ENCODE measurements around the gene IGF1R. TPM values are rescaled to one million over a fixed set of nuclear protein-coding genes. Genes with fewer than 3 reads are reported as not detected.

Gene IGF1R
- total RNA-seq, 1 experiment from 2014 or later: 16.3 TPM

- ChIA-PET CTCF (no interaction called here), POLR2A (no interaction called here), RAD21 (ENCODE audit: low non-redundant PET in 1 of 2, low total read pairs in 2 of 2, uncharacterized antibody in 2 of 2, unreplicated experiment in 2 of 2) (no interaction called here)
- no peak for TF ChIP-seq JUND (IDR thresholded peaks at IDR 0.05)
- no peak for TF ChIP-seq ZNF274 (IDR thresholded peaks at IDR 0.05; ENCODE audit: low read depth, low read length)
- TF ChIP-seq CTCF (IDR thresholded peaks at IDR 0.05 in 2 of 3, conservative IDR thresholded peaks at IDR 0.05 in 1 of 3; ENCODE audit: borderline replicate concordance in 1 of 3, insufficient read depth in 1 of 3, low read depth in 2 of 3, low read length in 2 of 3): no peak
- TF ChIP-seq EZH2 (IDR thresholded peaks at IDR 0.05): no peak
- no peak for TF ChIP-seq SIN3A (IDR thresholded peaks at IDR 0.05; ENCODE audit: low read depth)
- TF ChIP-seq CEBPB (IDR thresholded peaks at IDR 0.05; ENCODE audit: low read depth): no peak
- TF ChIP-seq FOSL1 (IDR thresholded peaks at IDR 0.05; ENCODE audit: low read depth): no peak
- no peak for TF ChIP-seq YY1 (IDR thresholded peaks at IDR 0.05; ENCODE audit: extremely low read depth, insufficient replicate concordance, low read depth, low read length)
- TF ChIP-seq TCF7L2 (IDR thresholded peaks at IDR 0.05; ENCODE audit: borderline replicate concordance, extremely low read depth, insufficient read depth, insufficient read length): no peak
- no peak for TF ChIP-seq EZH2phosphoT487 (IDR thresholded peaks at IDR 0.05; ENCODE audit: borderline replicate concordance)
- Histone ChIP-seq H3K27me3 (ENCODE audit: insufficient read depth, low read length) (no peaks in the 10 kb centered on the region), H3K36me3 (ENCODE audit: control insufficient read depth in 1 of 2, insufficient read depth in 2 of 2, low read length in 2 of 2) (no peaks in the 10 kb centered on the region), H4K20me1 (ENCODE audit: insufficient read depth) (no peaks in the 10 kb centered on the region), H3K9me2 (ENCODE audit: insufficient read depth) (no peaks in the 10 kb centered on the region), H3K9me3 (ENCODE audit: control insufficient read depth in 1 of 2, insufficient read depth in 1 of 2, low read depth in 1 of 2, low read length in 2 of 2) (no peaks in the 10 kb centered on the region), H3K79me2 (ENCODE audit: insufficient read depth, low read length) (no peaks in the 10 kb centered on the region), H2AFZ (ENCODE audit: low read depth, low read length, poor library complexity, severe bottlenecking) (no peak overlapping the region), H3K27ac (ENCODE audit: low read depth, low read length) (no peak overlapping the region), H3K4me2 (ENCODE audit: low read length) (no peak overlapping the region), H3K4me1 (ENCODE audit: control insufficient read depth in 1 of 2, insufficient read depth in 2 of 2, low read length in 2 of 2) (peaks cover 9 to 14% of the 10 kb centered on the region in 2 experiments), H3K4me3 (replicated peaks in 1 of 2; ENCODE audit: low read depth in 1 of 2, low read length in 2 of 2) (no peak overlapping the region), H3K9ac (ENCODE audit: low read length) (no peak overlapping the region)
- DNase-seq (ENCODE audit: low read depth, low spot score) (no peak), ATAC-seq (no peak)
- intact Hi-C loops (cut with micrococcal nuclease): no loop called here
- BruUV-seq (replicated peaks): no TSS peak
Measured at GRCh38 chr15:98610991-98611390, 37.3 kb upstream of the IGF1R start.
